Parathyroid adenoma (tissue), 2 donors: ENCODE measurements around the gene IL2RA.

Experiments used
- H2AFZ ChIP-seq: fragments of 300-600 bp; sonication (generic); one replicate; pipeline ENCODE4 v1.7.0; 2017; ENCODE audit warnings: antibody characterized with exemption, mild to moderate bottlenecking
- H3K27ac ChIP-seq: fragments of 300-600 bp; sonication (generic); one replicate; pipeline ENCODE4 v1.7.0; 2017
- H3K27me3 ChIP-seq: fragments of 300-600 bp; sonication (generic); one replicate; pipeline ENCODE4 v1.7.0; 2017; ENCODE audit warnings: low read length; ENCODE audit not compliant: control insufficient read depth, insufficient read depth
- H3K36me3 ChIP-seq: fragments of 300-600 bp; sonication (generic); one replicate; pipeline ENCODE4 v1.7.0; 2017; ENCODE audit warnings: low read length; ENCODE audit not compliant: control insufficient read depth, insufficient read depth
- H3K4me1 ChIP-seq: fragments of 300-600 bp; sonication (generic); one replicate; pipeline ENCODE4 v1.7.0; 2017; ENCODE audit warnings: control low read depth
- H3K4me2 ChIP-seq: fragments of 300-600 bp; sonication (generic); one replicate; pipeline ENCODE4 v1.7.0; 2017; ENCODE audit warnings: low read length
- H3K4me3 ChIP-seq: fragments of 300-600 bp; sonication (generic); one replicate; pipeline ENCODE4 v1.7.0; 2017; ENCODE audit warnings: low read depth, low read length
- H3K79me2 ChIP-seq: fragments of 300-600 bp; sonication (generic); one replicate; pipeline ENCODE4 v1.7.0; 2017; ENCODE audit warnings: control low read depth
- H3K9ac ChIP-seq: fragments of 300-600 bp; sonication (generic); one replicate; pipeline ENCODE4 v1.7.0; 2017; ENCODE audit warnings: mild to moderate bottlenecking
- H3K9me3 ChIP-seq: fragments of 300-600 bp; sonication (generic); one replicate; pipeline ENCODE4 v1.7.0; 2017; ENCODE audit warnings: low read length; ENCODE audit not compliant: control insufficient read depth
- CTCF ChIP-seq: fragments of 300-600 bp; sonication (generic); IDR thresholded peaks from one replicate; pipeline ENCODE4 v1.7.0; 2017; ENCODE audit warnings: antibody characterized with exemption, mild to moderate bottlenecking
- donor health status: primary hyperparathyroidism.

IL2RA gene

GRCh38 chr10:6083523-6084475 is 21.6 kb upstream of the IL2RA start:
- Histone ChIP-seq H3K4me3 (no peak overlapping the region), H3K27me3 (no peaks in the 10 kb centered on the region), H2AFZ (no peak overlapping the region), H3K27ac (no peak overlapping the region), H3K79me2 (no peaks in the 10 kb centered on the region), H3K36me3 (no peaks in the 10 kb centered on the region), H3K4me1 (no peaks in the 10 kb centered on the region), H3K9ac (no peak overlapping the region), H3K4me2 (no peak overlapping the region), H3K9me3 (no peaks in the 10 kb centered on the region)
- TF ChIP-seq CTCF, result no peak

GRCh38 chr10:6082496-6083395 is 20.6 kb upstream of the IL2RA start:
- no peak overlapping the region for H3K4me2 ChIP-seq
- H3K27me3 ChIP-seq, result no peaks in the 10 kb centered on the region
- H3K4me1 ChIP-seq, result no peaks in the 10 kb centered on the region
- H3K36me3 ChIP-seq, result no peaks in the 10 kb centered on the region
- no peaks in the 10 kb centered on the region for H3K79me2 ChIP-seq
- no peak overlapping the region for H3K9ac ChIP-seq
- no peak for TF ChIP-seq CTCF
- H3K27ac ChIP-seq, result no peak overlapping the region
- H2AFZ ChIP-seq, result no peak overlapping the region
- H3K9me3 ChIP-seq, result no peaks in the 10 kb centered on the region
- H3K4me3 ChIP-seq, result no peak overlapping the region

- Histone ChIP-seq H3K79me2 (no peaks in the 10 kb centered on the region), H3K27ac (no peak overlapping the region), H3K9me3 (no peaks in the 10 kb centered on the region), H3K4me2 (no peak overlapping the region), H3K4me1 (no peaks in the 10 kb centered on the region), H3K4me3 (no peak overlapping the region), H2AFZ (no peak overlapping the region), H3K36me3 (no peaks in the 10 kb centered on the region), H3K27me3 (no peaks in the 10 kb centered on the region), H3K9ac (no peak overlapping the region)
- TF ChIP-seq CTCF, result no peak
Measured at GRCh38 chr10:6080417-6080973, 18.3 kb upstream of the IL2RA start.

GRCh38 chr10:6079044-6079443 is 16.9 kb upstream of the IL2RA start:
- Histone ChIP-seq H3K4me2 (no peak overlapping the region), H3K27me3 (no peaks in the 10 kb centered on the region), H3K79me2 (no peaks in the 10 kb centered on the region), H2AFZ (no peak overlapping the region), H3K9ac (no peak overlapping the region), H3K4me3 (no peak overlapping the region), H3K4me1 (no peaks in the 10 kb centered on the region), H3K9me3 (no peaks in the 10 kb centered on the region), H3K27ac (no peak overlapping the region), H3K36me3 (no peaks in the 10 kb centered on the region)
- no peak for TF ChIP-seq CTCF
